ENCODE data around the gene FIG4. TPM values are rescaled to one million over a fixed set of nuclear protein-coding genes. Genes with fewer than 3 reads are reported as not detected.
A peak's percentile ranks its signal among the peaks of the same experiment; 100 is the strongest.

Gene FIG4
- polyA plus RNA-seq, 1 of the 3 experiments (the other 2 are of a cell fraction) = 6.8 TPM

DNA sequence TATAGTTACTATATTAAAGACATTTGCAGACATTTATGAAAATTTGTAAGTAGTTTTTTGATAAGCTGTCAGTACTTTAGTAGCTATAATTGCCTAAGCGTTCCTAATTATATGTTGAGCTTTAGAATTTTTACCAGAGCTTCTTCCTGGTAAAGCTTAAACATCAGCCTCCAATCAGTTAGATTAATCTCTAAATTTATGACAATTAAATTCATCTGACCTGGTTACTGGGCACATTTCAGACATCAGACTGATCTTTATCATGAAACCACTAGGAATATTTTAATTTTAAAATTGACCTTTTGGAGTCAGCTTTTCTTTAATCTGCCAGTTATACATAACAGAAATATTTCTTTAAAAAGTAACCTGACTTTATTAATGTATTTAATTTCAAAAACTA lies 23.5 kb downstream of the FIG4 start:
- H3K4me1 ChIP-seq (ENCODE audit: control insufficient read depth in 1 of 2, insufficient read depth in 2 of 2, low read depth in 1 of 2, low read length in 1 of 2) = peaks cover 0 to 22% of the 10 kb centered on the region in 2 experiments; a peak in 2 of 4 replicates
- H3K27me3 ChIP-seq (ENCODE audit: insufficient read depth) = no peaks in the 10 kb centered on the region
- peaks cover 0 to 1% of the 10 kb centered on the region in 2 experiments for H3K36me3 ChIP-seq (replicated peaks in 1 of 2; ENCODE audit: control insufficient read depth in 1 of 2, insufficient read depth in 2 of 2, low read length in 1 of 2)
- no peak overlapping the region for H2AFZ ChIP-seq (ENCODE audit: low read depth)
- CTCF ChIA-PET = interaction anchor here (1.1 to 7.8 kb wide), 4 partner anchors 10 to 677 kb away, joined by 4 to 57 read pairs (median 10); no protein-coding TSS in a partner anchor
- POLR2A ChIA-PET = no interaction called here
- no peak overlapping the region for H3K4me3 ChIP-seq (ENCODE audit: low read depth in 2 of 2, low read length in 1 of 2)
- no peaks in the 10 kb centered on the region for H3K79me2 ChIP-seq (ENCODE audit: insufficient read depth)
- H3K27ac ChIP-seq (ENCODE audit: low read depth in 2 of 2, low read length in 1 of 2) = peak overlapping the region in 1 of 2 experiments; percentile 32; a peak in 1 of 4 replicates
- H3K9me2 ChIP-seq = no peaks in the 10 kb centered on the region
- H3F3A ChIP-seq (replicated peaks; ENCODE audit: insufficient read depth) = no peaks in the 10 kb centered on the region
- peak; percentile 50 for TF ChIP-seq GATA2 (CRISPR knock-in tag; IDR thresholded peaks at IDR 0.05)
- TF ChIP-seq, protein P1, sequence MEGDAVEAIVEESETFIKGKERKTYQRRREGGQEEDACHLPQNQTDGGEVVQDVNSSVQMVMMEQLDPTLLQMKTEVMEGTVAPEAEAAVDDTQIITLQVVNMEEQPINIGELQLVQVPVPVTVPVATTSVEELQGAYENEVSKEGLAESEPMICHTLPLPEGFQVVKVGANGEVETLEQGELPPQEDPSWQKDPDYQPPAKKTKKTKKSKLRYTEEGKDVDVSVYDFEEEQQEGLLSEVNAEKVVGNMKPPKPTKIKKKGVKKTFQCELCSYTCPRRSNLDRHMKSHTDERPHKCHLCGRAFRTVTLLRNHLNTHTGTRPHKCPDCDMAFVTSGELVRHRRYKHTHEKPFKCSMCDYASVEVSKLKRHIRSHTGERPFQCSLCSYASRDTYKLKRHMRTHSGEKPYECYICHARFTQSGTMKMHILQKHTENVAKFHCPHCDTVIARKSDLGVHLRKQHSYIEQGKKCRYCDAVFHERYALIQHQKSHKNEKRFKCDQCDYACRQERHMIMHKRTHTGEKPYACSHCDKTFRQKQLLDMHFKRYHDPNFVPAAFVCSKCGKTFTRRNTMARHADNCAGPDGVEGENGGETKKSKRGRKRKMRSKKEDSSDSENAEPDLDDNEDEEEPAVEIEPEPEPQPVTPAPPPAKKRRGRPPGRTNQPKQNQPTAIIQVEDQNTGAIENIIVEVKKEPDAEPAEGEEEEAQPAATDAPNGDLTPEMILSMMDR (IDR thresholded peaks at IDR 0.05) = no peak
- TF ChIP-seq TAF1 (IDR thresholded peaks at IDR 0.05; ENCODE audit: borderline replicate concordance, low read depth, low read length) = no peak
- peak in 1 of 2 experiments; percentile 51; a peak in 1 of 4 replicates for TF ChIP-seq EP300 (IDR thresholded peaks at IDR 0.05; ENCODE audit: borderline replicate concordance in 1 of 2, low read depth in 1 of 2, low read length in 1 of 2)
- peak; percentile 64; the same call in 1 of the 2 replicates for TF ChIP-seq RCOR1 (IDR thresholded peaks at IDR 0.05; ENCODE audit: low read length)
- peak; percentile 22; the same call in 1 of the 2 replicates for TF ChIP-seq TEAD4 (IDR thresholded peaks at IDR 0.05; ENCODE audit: borderline replicate concordance, insufficient read depth)
- peak; percentile 35 for DNase-seq
- no peaks in the 10 kb centered on the region for H4K20me1 ChIP-seq (ENCODE audit: insufficient read depth)
- 20% methylated on average over 1 of the region's 1 CpG for WGBS (ENCODE audit: low lambda C conversion rate)
- H3K9me3 ChIP-seq = no peaks in the 10 kb centered on the region
- no peak overlapping the region for H3K4me2 ChIP-seq
- H3K9ac ChIP-seq = no peak overlapping the region

- TF ChIP-seq JUND (IDR thresholded peaks at IDR 0.05) (no peak), MXI1 (IDR thresholded peaks at IDR 0.05; ENCODE audit: low read depth, low read length) (no peak)
- Histone ChIP-seq H3K9me3 (no peaks in the 10 kb centered on the region), H3K4me3 (ENCODE audit: low read depth in 2 of 2, low read length in 1 of 2) (no peak overlapping the region), H3K4me2 (no peak overlapping the region), H3K9ac (no peak overlapping the region), H3K36me3 (replicated peaks in 1 of 2; ENCODE audit: control insufficient read depth in 1 of 2, insufficient read depth in 2 of 2, low read length in 1 of 2) (peaks cover 0 to 3% of the 10 kb centered on the region in 2 experiments), H3K27ac (ENCODE audit: low read depth in 2 of 2, low read length in 1 of 2) (peak overlapping the region in 1 of 2 experiments; percentile 14; a peak in 1 of 4 replicates), H3F3A (replicated peaks; ENCODE audit: insufficient read depth) (no peaks in the 10 kb centered on the region), H3K27me3 (ENCODE audit: insufficient read depth) (no peaks in the 10 kb centered on the region), H3K9me2 (no peaks in the 10 kb centered on the region), H3K79me2 (ENCODE audit: insufficient read depth) (no peaks in the 10 kb centered on the region), H3K4me1 (ENCODE audit: control insufficient read depth in 1 of 2, insufficient read depth in 2 of 2, low read depth in 1 of 2, low read length in 1 of 2) (peaks cover 0 to 22% of the 10 kb centered on the region in 2 experiments; a peak in 2 of 4 replicates), H4K20me1 (ENCODE audit: insufficient read depth) (no peaks in the 10 kb centered on the region), H2AFZ (ENCODE audit: low read depth) (no peak overlapping the region)
- WGBS (ENCODE audit: low lambda C conversion rate) = 83% methylated on average over 2 of the region's 2 CpGs
- DNase-seq = no peak
- ChIA-PET CTCF (interaction anchor here (1.0 to 3.2 kb wide), 4 partner anchors 11 to 338 kb away, joined by 3 to 27 read pairs (median 11); no protein-coding TSS in a partner anchor), POLR2A (no interaction called here)
Observed at GRCh38 chr6:109715616-109716015, 24.5 kb downstream of the FIG4 start.

- Histone ChIP-seq H3K9me2 (no peaks in the 10 kb centered on the region), H3K9me3 (no peaks in the 10 kb centered on the region), H3K9ac (no peak overlapping the region), H3K4me1 (ENCODE audit: control insufficient read depth in 1 of 2, insufficient read depth in 2 of 2, low read depth in 1 of 2, low read length in 1 of 2) (peaks cover 0 to 21% of the 10 kb centered on the region in 2 experiments; a peak in 2 of 4 replicates), H2AFZ (ENCODE audit: low read depth) (no peak overlapping the region), H4K20me1 (ENCODE audit: insufficient read depth) (no peaks in the 10 kb centered on the region), H3K79me2 (ENCODE audit: insufficient read depth) (no peaks in the 10 kb centered on the region), H3F3A (replicated peaks; ENCODE audit: insufficient read depth) (no peaks in the 10 kb centered on the region), H3K4me2 (no peak overlapping the region), H3K4me3 (ENCODE audit: low read depth in 2 of 2, low read length in 1 of 2) (no peak overlapping the region), H3K27me3 (ENCODE audit: insufficient read depth) (no peaks in the 10 kb centered on the region), H3K27ac (ENCODE audit: low read depth in 2 of 2, low read length in 1 of 2) (no peak overlapping the region), H3K36me3 (replicated peaks in 1 of 2; ENCODE audit: control insufficient read depth in 1 of 2, insufficient read depth in 2 of 2, low read length in 1 of 2) (peaks cover 0 to 3% of the 10 kb centered on the region in 2 experiments)
- POLR2A ChIA-PET = no interaction called here
- 83% methylated on average over 2 of the region's 2 CpGs for WGBS (ENCODE audit: low lambda C conversion rate)
- CTCF ChIA-PET = interaction anchor here (0.6 to 3.2 kb wide), 3 partner anchors 9 to 321 kb away, joined by 3 to 27 read pairs (median 18); no protein-coding TSS in a partner anchor
- no peak for DNase-seq
- TF ChIP-seq FOXJ3 (CRISPR knock-in tag; IDR thresholded peaks at IDR 0.05) (no peak), ZBTB33 (IDR thresholded peaks at IDR 0.05; ENCODE audit: borderline replicate concordance, low read depth) (no peak), RCOR1 (IDR thresholded peaks at IDR 0.05; ENCODE audit: low read length) (no peak), FOSL2 (IDR thresholded peaks at IDR 0.05; ENCODE audit: borderline replicate concordance, low read depth) (no peak), GABPA (IDR thresholded peaks at IDR 0.05; ENCODE audit: low read depth) (no peak), ELF1 (IDR thresholded peaks at IDR 0.05) (no peak), JUND (IDR thresholded peaks at IDR 0.05) (no peak), RXRA (IDR thresholded peaks at IDR 0.05; ENCODE audit: borderline replicate concordance, low read depth) (no peak), YY1 (IDR thresholded peaks at IDR 0.05; ENCODE audit: low read depth) (no peak), EZH2phosphoT487 (IDR thresholded peaks at IDR 0.05; ENCODE audit: borderline replicate concordance, low read depth) (no peak)
- TF ChIP-seq, protein P2, sequence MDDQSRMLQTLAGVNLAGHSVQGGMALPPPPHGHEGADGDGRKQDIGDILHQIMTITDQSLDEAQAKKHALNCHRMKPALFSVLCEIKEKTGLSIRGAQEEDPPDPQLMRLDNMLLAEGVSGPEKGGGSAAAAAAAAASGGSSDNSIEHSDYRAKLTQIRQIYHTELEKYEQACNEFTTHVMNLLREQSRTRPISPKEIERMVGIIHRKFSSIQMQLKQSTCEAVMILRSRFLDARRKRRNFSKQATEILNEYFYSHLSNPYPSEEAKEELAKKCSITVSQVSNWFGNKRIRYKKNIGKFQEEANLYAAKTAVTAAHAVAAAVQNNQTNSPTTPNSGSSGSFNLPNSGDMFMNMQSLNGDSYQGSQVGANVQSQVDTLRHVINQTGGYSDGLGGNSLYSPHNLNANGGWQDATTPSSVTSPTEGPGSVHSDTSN (IDR thresholded peaks at IDR 0.05) = no peak
Observed at GRCh38 chr6:109717971-109718370, 26.9 kb downstream of the FIG4 start.
